Measurements from ENCODE around the gene ANKRD55.

DNA sequence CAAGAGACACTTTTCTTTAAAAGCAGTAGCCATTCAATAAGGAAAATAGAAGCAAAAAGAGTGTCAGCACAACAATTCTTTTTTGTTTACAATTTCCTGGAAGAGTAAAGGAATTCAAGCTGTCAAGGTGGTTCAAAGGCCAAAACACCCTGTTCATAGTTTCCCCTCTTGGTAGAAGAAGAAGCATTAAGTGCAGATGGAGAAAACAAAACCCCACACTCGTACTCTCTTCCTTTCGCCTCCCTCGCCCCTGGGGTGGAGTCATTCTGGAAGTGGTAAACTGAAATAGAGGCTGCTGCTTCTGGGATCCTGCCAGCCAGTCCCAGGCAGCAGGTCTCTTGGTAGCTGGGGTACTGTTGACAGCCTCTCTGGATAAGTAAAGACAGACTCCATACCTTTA, 105.0 kb downstream of the ANKRD55 start:
- TF ChIP-seq TAF1 (IDR thresholded peaks at IDR 0.05; ENCODE audit: borderline replicate concordance, low read depth, low read length) (no peak), TEAD4 (IDR thresholded peaks at IDR 0.05; ENCODE audit: borderline replicate concordance, insufficient read depth) (no peak), JUND (IDR thresholded peaks at IDR 0.05) (no peak), POLR2AphosphoS5 (IDR thresholded peaks at IDR 0.05; ENCODE audit: low read depth, low read length) (no peak), MXI1 (IDR thresholded peaks at IDR 0.05; ENCODE audit: low read depth, low read length) (no peak)
- TF ChIP-seq, protein P1, sequence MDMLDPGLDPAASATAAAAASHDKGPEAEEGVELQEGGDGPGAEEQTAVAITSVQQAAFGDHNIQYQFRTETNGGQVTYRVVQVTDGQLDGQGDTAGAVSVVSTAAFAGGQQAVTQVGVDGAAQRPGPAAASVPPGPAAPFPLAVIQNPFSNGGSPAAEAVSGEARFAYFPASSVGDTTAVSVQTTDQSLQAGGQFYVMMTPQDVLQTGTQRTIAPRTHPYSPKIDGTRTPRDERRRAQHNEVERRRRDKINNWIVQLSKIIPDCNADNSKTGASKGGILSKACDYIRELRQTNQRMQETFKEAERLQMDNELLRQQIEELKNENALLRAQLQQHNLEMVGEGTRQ (IDR thresholded peaks at IDR 0.05; ENCODE audit: borderline replicate concordance, low read depth, low read length): no peak
- TF ChIP-seq, protein P2, sequence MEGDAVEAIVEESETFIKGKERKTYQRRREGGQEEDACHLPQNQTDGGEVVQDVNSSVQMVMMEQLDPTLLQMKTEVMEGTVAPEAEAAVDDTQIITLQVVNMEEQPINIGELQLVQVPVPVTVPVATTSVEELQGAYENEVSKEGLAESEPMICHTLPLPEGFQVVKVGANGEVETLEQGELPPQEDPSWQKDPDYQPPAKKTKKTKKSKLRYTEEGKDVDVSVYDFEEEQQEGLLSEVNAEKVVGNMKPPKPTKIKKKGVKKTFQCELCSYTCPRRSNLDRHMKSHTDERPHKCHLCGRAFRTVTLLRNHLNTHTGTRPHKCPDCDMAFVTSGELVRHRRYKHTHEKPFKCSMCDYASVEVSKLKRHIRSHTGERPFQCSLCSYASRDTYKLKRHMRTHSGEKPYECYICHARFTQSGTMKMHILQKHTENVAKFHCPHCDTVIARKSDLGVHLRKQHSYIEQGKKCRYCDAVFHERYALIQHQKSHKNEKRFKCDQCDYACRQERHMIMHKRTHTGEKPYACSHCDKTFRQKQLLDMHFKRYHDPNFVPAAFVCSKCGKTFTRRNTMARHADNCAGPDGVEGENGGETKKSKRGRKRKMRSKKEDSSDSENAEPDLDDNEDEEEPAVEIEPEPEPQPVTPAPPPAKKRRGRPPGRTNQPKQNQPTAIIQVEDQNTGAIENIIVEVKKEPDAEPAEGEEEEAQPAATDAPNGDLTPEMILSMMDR (IDR thresholded peaks at IDR 0.05): no peak
- TF ChIP-seq, protein P3, sequence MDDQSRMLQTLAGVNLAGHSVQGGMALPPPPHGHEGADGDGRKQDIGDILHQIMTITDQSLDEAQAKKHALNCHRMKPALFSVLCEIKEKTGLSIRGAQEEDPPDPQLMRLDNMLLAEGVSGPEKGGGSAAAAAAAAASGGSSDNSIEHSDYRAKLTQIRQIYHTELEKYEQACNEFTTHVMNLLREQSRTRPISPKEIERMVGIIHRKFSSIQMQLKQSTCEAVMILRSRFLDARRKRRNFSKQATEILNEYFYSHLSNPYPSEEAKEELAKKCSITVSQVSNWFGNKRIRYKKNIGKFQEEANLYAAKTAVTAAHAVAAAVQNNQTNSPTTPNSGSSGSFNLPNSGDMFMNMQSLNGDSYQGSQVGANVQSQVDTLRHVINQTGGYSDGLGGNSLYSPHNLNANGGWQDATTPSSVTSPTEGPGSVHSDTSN (IDR thresholded peaks at IDR 0.05): no peak
- TF ChIP-seq, protein P4, sequence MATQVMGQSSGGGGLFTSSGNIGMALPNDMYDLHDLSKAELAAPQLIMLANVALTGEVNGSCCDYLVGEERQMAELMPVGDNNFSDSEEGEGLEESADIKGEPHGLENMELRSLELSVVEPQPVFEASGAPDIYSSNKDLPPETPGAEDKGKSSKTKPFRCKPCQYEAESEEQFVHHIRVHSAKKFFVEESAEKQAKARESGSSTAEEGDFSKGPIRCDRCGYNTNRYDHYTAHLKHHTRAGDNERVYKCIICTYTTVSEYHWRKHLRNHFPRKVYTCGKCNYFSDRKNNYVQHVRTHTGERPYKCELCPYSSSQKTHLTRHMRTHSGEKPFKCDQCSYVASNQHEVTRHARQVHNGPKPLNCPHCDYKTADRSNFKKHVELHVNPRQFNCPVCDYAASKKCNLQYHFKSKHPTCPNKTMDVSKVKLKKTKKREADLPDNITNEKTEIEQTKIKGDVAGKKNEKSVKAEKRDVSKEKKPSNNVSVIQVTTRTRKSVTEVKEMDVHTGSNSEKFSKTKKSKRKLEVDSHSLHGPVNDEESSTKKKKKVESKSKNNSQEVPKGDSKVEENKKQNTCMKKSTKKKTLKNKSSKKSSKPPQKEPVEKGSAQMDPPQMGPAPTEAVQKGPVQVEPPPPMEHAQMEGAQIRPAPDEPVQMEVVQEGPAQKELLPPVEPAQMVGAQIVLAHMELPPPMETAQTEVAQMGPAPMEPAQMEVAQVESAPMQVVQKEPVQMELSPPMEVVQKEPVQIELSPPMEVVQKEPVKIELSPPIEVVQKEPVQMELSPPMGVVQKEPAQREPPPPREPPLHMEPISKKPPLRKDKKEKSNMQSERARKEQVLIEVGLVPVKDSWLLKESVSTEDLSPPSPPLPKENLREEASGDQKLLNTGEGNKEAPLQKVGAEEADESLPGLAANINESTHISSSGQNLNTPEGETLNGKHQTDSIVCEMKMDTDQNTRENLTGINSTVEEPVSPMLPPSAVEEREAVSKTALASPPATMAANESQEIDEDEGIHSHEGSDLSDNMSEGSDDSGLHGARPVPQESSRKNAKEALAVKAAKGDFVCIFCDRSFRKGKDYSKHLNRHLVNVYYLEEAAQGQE (IDR thresholded peaks at IDR 0.05; ENCODE audit: low read depth, low read length): no peak
